ENCODE results near the gene TMC8. TPM values are rescaled to one million over a fixed set of nuclear protein-coding genes. Genes with fewer than 3 reads are reported as not detected.

Gene TMC8
- total RNA-seq, 1 experiment from 2014 or later: 4.6 TPM

- no TSS peak for BruUV-seq (replicated peaks)
- no peak overlapping the region for H3K9ac ChIP-seq (ENCODE audit: low read length)
- peaks cover 3% of the 10 kb centered on the region for H3F3A ChIP-seq (ENCODE audit: low read length, unreplicated experiment)
- peak overlapping the region; percentile 55 for H3K4me3 ChIP-seq (ENCODE audit: low read length)
- H3K27ac ChIP-seq (ENCODE audit: low read length): no peak overlapping the region
- no peak for TF ChIP-seq CTCF (conservative IDR thresholded peaks at IDR 0.05; ENCODE audit: low read depth, low read length)
- no peak for TF ChIP-seq EZH2phosphoT487 (IDR thresholded peaks at IDR 0.05; ENCODE audit: borderline replicate concordance, low read length)
- no peak for TF ChIP-seq EZH2 (IDR thresholded peaks at IDR 0.05; ENCODE audit: low read length, unreplicated experiment)
- ChIA-PET POLR2A (ENCODE audit: unreplicated experiment) (no interaction called here), CTCF (no interaction called here)
- H3K9me3 ChIP-seq (ENCODE audit: low read length): no peaks in the 10 kb centered on the region
- H3K79me2 ChIP-seq (ENCODE audit: low read length): peaks cover 16% of the 10 kb centered on the region
- peak overlapping the region; percentile 82 for H3K4me2 ChIP-seq (ENCODE audit: low read length)
- H3K9me2 ChIP-seq (replicated peaks; ENCODE audit: low read length): no peaks in the 10 kb centered on the region
- intact Hi-C loops (cut with micrococcal nuclease): no loop called here
- H3K27me3 ChIP-seq (ENCODE audit: low read length): no peaks in the 10 kb centered on the region
- peaks cover 27% of the 10 kb centered on the region for H3K4me1 ChIP-seq (ENCODE audit: insufficient read depth, low read length)
- DNase-seq (no peak), ATAC-seq (no peak)
- no peaks in the 10 kb centered on the region for H3K36me3 ChIP-seq (ENCODE audit: low read depth, low read length)
- H2AFZ ChIP-seq (ENCODE audit: low read length): peak overlapping the region; percentile 33; the same call in 1 of the 2 replicates
- H4K20me1 ChIP-seq (ENCODE audit: low read length): no peaks in the 10 kb centered on the region
Observed at GRCh38 chr17:78131172-78132083, 857 bp downstream of the TMC8 start.

GRCh38 chr17:78132084-78132676 lies 1.6 kb downstream of the TMC8 start:
- ChIA-PET CTCF (no interaction called here), POLR2A (ENCODE audit: unreplicated experiment) (no interaction called here)
- intact Hi-C loops (cut with micrococcal nuclease): no loop called here

More at GRCh38 chr17:78132084-78132676, 1.6 kb downstream of the TMC8 start:
- Histone ChIP-seq H3K27me3 (ENCODE audit: low read length) (no peaks in the 10 kb centered on the region), H3K4me1 (ENCODE audit: insufficient read depth, low read length) (peaks cover 20% of the 10 kb centered on the region), H3K27ac (ENCODE audit: low read length) (no peak overlapping the region), H3K9me3 (ENCODE audit: low read length) (no peaks in the 10 kb centered on the region), H2AFZ (ENCODE audit: low read length) (peak overlapping the region; percentile 33), H3K9ac (ENCODE audit: low read length) (peak overlapping the region; percentile 20; the same call in 1 of the 2 replicates), H3K9me2 (replicated peaks; ENCODE audit: low read length) (no peaks in the 10 kb centered on the region), H3K4me3 (ENCODE audit: low read length) (peak overlapping the region; percentile 55), H4K20me1 (ENCODE audit: low read length) (no peaks in the 10 kb centered on the region), H3F3A (ENCODE audit: low read length, unreplicated experiment) (peaks cover 3% of the 10 kb centered on the region), H3K36me3 (ENCODE audit: low read depth, low read length) (no peaks in the 10 kb centered on the region), H3K4me2 (ENCODE audit: low read length) (peak overlapping the region; percentile 82), H3K79me2 (ENCODE audit: low read length) (peaks cover 9% of the 10 kb centered on the region)
- ATAC-seq (peak; percentile 5), DNase-seq (peak; percentile 66)
- TF ChIP-seq EZH2phosphoT487 (IDR thresholded peaks at IDR 0.05; ENCODE audit: borderline replicate concordance, low read length) (no peak), CTCF (conservative IDR thresholded peaks at IDR 0.05; ENCODE audit: low read depth, low read length) (no peak), EZH2 (IDR thresholded peaks at IDR 0.05; ENCODE audit: low read length, unreplicated experiment) (no peak)
- no TSS peak for BruUV-seq (replicated peaks)

Measured in PC-3 (cell line).